GM18511 (cell line): ENCODE measurements around the gene KRTAP10-6.
"Not testable (repeated sequence)": the region's sequence is repeated elsewhere in the genome, so short reads cannot be mapped to it uniquely, and the experiment has no call there.

Source experiments
- ATAC-seq: cut with Tn5 transposase; IDR thresholded peaks from one replicate; pipeline ENCODE4 v1.9.1; 2021; ENCODE audit warnings: mild to moderate bottlenecking, moderate library complexity; ENCODE audit not compliant: unreplicated experiment

Gene KRTAP10-6

GRCh38 chr21:44600118-44600978 is 8.0 kb upstream of the KRTAP10-6 start, which contains the start of gene KRTAP10-7:
Gene KRTAP10-7 (plus strand): TSS chr21:44600597. CDS start chr21:44600622, 25 bp downstream.
- ATAC-seq: not testable (repeated sequence)

- ATAC-seq: no peak
Measured at GRCh38 chr21:44599264-44600029, 7.1 kb upstream of the KRTAP10-6 start.

GRCh38 chr21:44598061-44598460 is 5.8 kb upstream of the KRTAP10-6 start:
- ATAC-seq: no peak

GRCh38 chr21:44596068-44596725 is 3.9 kb upstream of the KRTAP10-6 start:
- ATAC-seq: no peak

GRCh38 chr21:44595524-44595923 is 3.2 kb upstream of the KRTAP10-6 start:
- ATAC-seq: no peak

GRCh38 chr21:44594406-44594916 is 2.2 kb upstream of the KRTAP10-6 start:
- no peak for ATAC-seq

GRCh38 chr21:44593598-44594405 is 1.5 kb upstream of the KRTAP10-6 start:
- no peak for ATAC-seq

GRCh38 chr21:44591801-44592130 is 539 bp downstream of the KRTAP10-6 start:
- not testable (repeated sequence) for ATAC-seq

- ATAC-seq: not testable (repeated sequence)
Measured at GRCh38 chr21:44590897-44591800, 1.2 kb downstream of the KRTAP10-6 start.

- ATAC-seq: no peak
Measured at GRCh38 chr21:44590311-44590721, 2.0 kb downstream of the KRTAP10-6 start.

GRCh38 chr21:44589586-44590305 is 2.6 kb downstream of the KRTAP10-6 start:
- ATAC-seq: no peak

- ATAC-seq: no peak
Measured at GRCh38 chr21:44589094-44589493, 3.2 kb downstream of the KRTAP10-6 start.

- ATAC-seq: no peak
Measured at GRCh38 chr21:44585892-44586291, 6.4 kb downstream of the KRTAP10-6 start.

GRCh38 chr21:44583800-44584147 is 8.5 kb downstream of the KRTAP10-6 start:
- ATAC-seq: no peak

GRCh38 chr21:44583089-44583799 is 9.1 kb downstream of the KRTAP10-6 start:
- ATAC-seq: no peak

GRCh38 chr21:44582055-44582454 is 10.2 kb downstream of the KRTAP10-6 start:
- ATAC-seq: no peak

- ATAC-seq: no peak
Measured at GRCh38 chr21:44581158-44581557, 11.1 kb downstream of the KRTAP10-6 start.

GRCh38 chr21:44580231-44580821 is 12.0 kb downstream of the KRTAP10-6 start, which contains the start of gene KRTAP10-5:
Gene KRTAP10-5 (minus strand): TSS chr21:44580604. CDS start chr21:44580578, 26 bp downstream.
- not testable (repeated sequence) for ATAC-seq
